ENCODE data around the gene NTN5.
"Not testable (repeated sequence)": the region's sequence is repeated elsewhere in the genome, so short reads cannot be mapped to it uniquely, and the experiment has no call there.

Gene NTN5

GRCh38 chr19:48718106-48718505, 45.3 kb upstream of the NTN5 start:
- H3K4me3 ChIP-seq (ENCODE audit: control insufficient read depth in 1 of 7, extremely low read depth in 1 of 7, insufficient read depth in 4 of 7, low read depth in 2 of 7, low read length in 6 of 7); H3K27me3 ChIP-seq (replicated peaks in 2 of 5; ENCODE audit: control insufficient read depth in 4 of 5, insufficient read depth in 5 of 5, low read length in 4 of 5); CTCF ChIA-PET; POLR2A ChIA-PET; DNase-seq; H3K9me3 ChIP-seq (ENCODE audit: control extremely low read depth in 1 of 5, control insufficient read depth in 4 of 5, insufficient read depth in 2 of 5, low read depth in 1 of 5, low read length in 4 of 5); H3K36me3 ChIP-seq (ENCODE audit: control insufficient read depth in 4 of 4, insufficient read depth in 4 of 4, low read length in 3 of 4); H3K27ac ChIP-seq (ENCODE audit: insufficient read depth in 1 of 2, low read depth in 1 of 2, low read length in 2 of 2, poor library complexity in 1 of 2, severe bottlenecking in 2 of 2): not testable (repeated sequence)
- peaks cover 0 to 23% (median 20%) of the 10 kb centered on the region in 4 experiments for H3K4me1 ChIP-seq (ENCODE audit: control extremely low read depth in 1 of 4, control insufficient read depth in 4 of 4, insufficient read depth in 4 of 4, low read length in 3 of 4)
- WGBS (ENCODE audit: insufficient coverage) = 100% methylated on average over 5 of the region's 13 CpGs

GRCh38 chr19:48716562-48717291, 43.9 kb upstream of the NTN5 start:
- no peaks in the 10 kb centered on the region for H3K9me3 ChIP-seq (ENCODE audit: control extremely low read depth in 1 of 5, control insufficient read depth in 4 of 5, insufficient read depth in 2 of 5, low read depth in 1 of 5, low read length in 4 of 5)
- POLR2A ChIA-PET = no interaction called here
- no peak for DNase-seq
- no peaks in the 10 kb centered on the region for H3K27me3 ChIP-seq (replicated peaks in 2 of 5; ENCODE audit: control insufficient read depth in 4 of 5, insufficient read depth in 5 of 5, low read length in 4 of 5)
- no peak overlapping the region for H3K4me3 ChIP-seq (ENCODE audit: control insufficient read depth in 1 of 7, extremely low read depth in 1 of 7, insufficient read depth in 4 of 7, low read depth in 2 of 7, low read length in 6 of 7)
- CTCF ChIA-PET = interaction anchor here (0.6 to 1.1 kb wide), 2 partner anchors 9 to 276 kb away, joined by 3 read pairs; partner anchors contain the start of gene GYS1
- H3K36me3 ChIP-seq (ENCODE audit: control insufficient read depth in 4 of 4, insufficient read depth in 4 of 4, low read length in 3 of 4) = no peaks in the 10 kb centered on the region
- peaks cover 0 to 29% (median 22%) of the 10 kb centered on the region in 4 experiments for H3K4me1 ChIP-seq (ENCODE audit: control extremely low read depth in 1 of 4, control insufficient read depth in 4 of 4, insufficient read depth in 4 of 4, low read length in 3 of 4)
- WGBS (ENCODE audit: insufficient coverage) = 83% methylated on average over 15 of the region's 24 CpGs
- H3K27ac ChIP-seq (ENCODE audit: insufficient read depth in 1 of 2, low read depth in 1 of 2, low read length in 2 of 2, poor library complexity in 1 of 2, severe bottlenecking in 2 of 2) = no peak overlapping the region

GRCh38 chr19:48715681-48716171, 42.9 kb upstream of the NTN5 start:
- 95% methylated on average over 13 of the region's 19 CpGs for WGBS (ENCODE audit: insufficient coverage)
- Histone ChIP-seq H3K27me3 (replicated peaks in 2 of 5; ENCODE audit: control insufficient read depth in 4 of 5, insufficient read depth in 5 of 5, low read length in 4 of 5) (no peaks in the 10 kb centered on the region), H3K4me1 (ENCODE audit: control extremely low read depth in 1 of 4, control insufficient read depth in 4 of 4, insufficient read depth in 4 of 4, low read length in 3 of 4) (peaks cover 0 to 25% (median 19%) of the 10 kb centered on the region in 4 experiments), H3K36me3 (ENCODE audit: control insufficient read depth in 4 of 4, insufficient read depth in 4 of 4, low read length in 3 of 4) (peaks cover 0 to 3% (median 0%) of the 10 kb centered on the region in 4 experiments), H3K9me3 (ENCODE audit: control extremely low read depth in 1 of 5, control insufficient read depth in 4 of 5, insufficient read depth in 2 of 5, low read depth in 1 of 5, low read length in 4 of 5) (no peaks in the 10 kb centered on the region), H3K4me3 (ENCODE audit: control insufficient read depth in 1 of 7, extremely low read depth in 1 of 7, insufficient read depth in 4 of 7, low read depth in 2 of 7, low read length in 6 of 7) (no peak overlapping the region), H3K27ac (ENCODE audit: insufficient read depth in 1 of 2, low read depth in 1 of 2, low read length in 2 of 2, poor library complexity in 1 of 2, severe bottlenecking in 2 of 2) (no peak overlapping the region)
- no peak for DNase-seq
- ChIA-PET CTCF (interaction anchor here (1.1 to 2.0 kb wide), 2 partner anchors 10 to 40 kb away, joined by 3 to 4 read pairs; no protein-coding TSS in a partner anchor), POLR2A (no interaction called here)

GRCh38 chr19:48714759-48715675, 42.2 kb upstream of the NTN5 start:
- H3K36me3 ChIP-seq (ENCODE audit: control insufficient read depth in 4 of 4, insufficient read depth in 4 of 4, low read length in 3 of 4) = peaks cover 0 to 3% (median 0%) of the 10 kb centered on the region in 4 experiments
- ChIA-PET POLR2A (interaction anchor here (0.9 kb wide), 1 partner anchor 10 kb away, joined by 3 read pairs; no protein-coding TSS in a partner anchor), CTCF (interaction anchor here (1.0 to 4.2 kb wide), 3 partner anchors 10 to 41 kb away, joined by 3 to 17 read pairs (median 4); no protein-coding TSS in a partner anchor)
- H3K27me3 ChIP-seq (replicated peaks in 2 of 5; ENCODE audit: control insufficient read depth in 4 of 5, insufficient read depth in 5 of 5, low read length in 4 of 5) = no peaks in the 10 kb centered on the region
- no peak for DNase-seq
- peak overlapping the region; percentile 54 to 84 for H3K27ac ChIP-seq (ENCODE audit: insufficient read depth in 1 of 2, low read depth in 1 of 2, low read length in 2 of 2, poor library complexity in 1 of 2, severe bottlenecking in 2 of 2)
- H3K4me3 ChIP-seq (ENCODE audit: control insufficient read depth in 1 of 7, extremely low read depth in 1 of 7, insufficient read depth in 4 of 7, low read depth in 2 of 7, low read length in 6 of 7) = peak overlapping the region; percentile 54 to 92 (median 69)
- H3K4me1 ChIP-seq (ENCODE audit: control extremely low read depth in 1 of 4, control insufficient read depth in 4 of 4, insufficient read depth in 4 of 4, low read length in 3 of 4) = peaks cover 0 to 21% (median 19%) of the 10 kb centered on the region in 4 experiments
- H3K9me3 ChIP-seq (ENCODE audit: control extremely low read depth in 1 of 5, control insufficient read depth in 4 of 5, insufficient read depth in 2 of 5, low read depth in 1 of 5, low read length in 4 of 5) = no peaks in the 10 kb centered on the region
- 66% methylated on average over 20 of the region's 26 CpGs for WGBS (ENCODE audit: insufficient coverage)

- Histone ChIP-seq H3K27me3 (replicated peaks in 2 of 5; ENCODE audit: control insufficient read depth in 4 of 5, insufficient read depth in 5 of 5, low read length in 4 of 5) (no peaks in the 10 kb centered on the region), H3K4me1 (ENCODE audit: control extremely low read depth in 1 of 4, control insufficient read depth in 4 of 4, insufficient read depth in 4 of 4, low read length in 3 of 4) (peaks cover 0 to 21% (median 19%) of the 10 kb centered on the region in 4 experiments), H3K4me3 (ENCODE audit: control insufficient read depth in 1 of 7, extremely low read depth in 1 of 7, insufficient read depth in 4 of 7, low read depth in 2 of 7, low read length in 6 of 7) (peak overlapping the region; percentile 69 to 92 (median 76)), H3K27ac (ENCODE audit: insufficient read depth in 1 of 2, low read depth in 1 of 2, low read length in 2 of 2, poor library complexity in 1 of 2, severe bottlenecking in 2 of 2) (peak overlapping the region; percentile 54 to 84), H3K9me3 (ENCODE audit: control extremely low read depth in 1 of 5, control insufficient read depth in 4 of 5, insufficient read depth in 2 of 5, low read depth in 1 of 5, low read length in 4 of 5) (no peaks in the 10 kb centered on the region), H3K36me3 (ENCODE audit: control insufficient read depth in 4 of 4, insufficient read depth in 4 of 4, low read length in 3 of 4) (peaks cover 0 to 3% (median 0%) of the 10 kb centered on the region in 4 experiments)
- WGBS (ENCODE audit: insufficient coverage) = 0% methylated on average over 49 of the region's 67 CpGs
- ChIA-PET CTCF (interaction anchor here (0.9 to 4.2 kb wide), 8 partner anchors 11 to 74 kb away, joined by 3 to 17 read pairs (median 4); no protein-coding TSS in a partner anchor), POLR2A (interaction anchor here (0.9 kb wide), 1 partner anchor 11 kb away, joined by 3 read pairs; no protein-coding TSS in a partner anchor)
- DNase-seq = peak; percentile 100
Measured at GRCh38 chr19:48713864-48714755, 41.3 kb upstream of the NTN5 start.
